ENCODE results near the gene RAB40B.

DNA sequence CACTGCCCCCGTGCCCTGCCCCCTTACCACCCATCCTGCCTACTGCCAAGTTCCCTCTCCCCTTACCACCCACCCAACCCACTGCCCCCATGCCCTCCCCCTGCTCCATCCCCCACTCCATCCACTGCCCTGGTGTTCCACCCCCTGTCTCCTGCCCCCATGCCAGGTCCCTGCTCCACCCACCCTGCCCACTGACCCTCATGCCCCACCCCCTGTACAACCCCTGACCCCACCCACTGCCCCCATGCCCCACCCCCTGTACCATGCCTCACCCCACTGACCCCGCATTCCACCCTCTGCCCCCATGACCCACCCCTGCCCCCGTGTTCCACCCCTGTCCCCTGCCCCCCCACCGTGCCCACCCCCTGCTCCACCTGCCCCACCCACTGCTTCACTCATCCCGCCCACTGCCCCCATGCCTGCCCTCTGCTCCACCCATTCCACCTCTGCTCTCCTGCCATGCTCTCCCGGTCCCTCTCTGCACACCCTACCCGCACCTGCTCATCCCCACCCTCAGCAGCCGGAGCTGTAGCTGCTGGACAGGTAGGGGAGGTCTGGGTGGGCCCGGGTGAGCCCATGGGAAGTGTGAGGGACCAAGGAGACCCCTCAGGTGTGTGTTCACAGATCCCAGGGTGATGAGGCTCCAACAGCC lies 10.7 kb upstream of the RAB40B start:
- TF ChIP-seq, protein P1, sequence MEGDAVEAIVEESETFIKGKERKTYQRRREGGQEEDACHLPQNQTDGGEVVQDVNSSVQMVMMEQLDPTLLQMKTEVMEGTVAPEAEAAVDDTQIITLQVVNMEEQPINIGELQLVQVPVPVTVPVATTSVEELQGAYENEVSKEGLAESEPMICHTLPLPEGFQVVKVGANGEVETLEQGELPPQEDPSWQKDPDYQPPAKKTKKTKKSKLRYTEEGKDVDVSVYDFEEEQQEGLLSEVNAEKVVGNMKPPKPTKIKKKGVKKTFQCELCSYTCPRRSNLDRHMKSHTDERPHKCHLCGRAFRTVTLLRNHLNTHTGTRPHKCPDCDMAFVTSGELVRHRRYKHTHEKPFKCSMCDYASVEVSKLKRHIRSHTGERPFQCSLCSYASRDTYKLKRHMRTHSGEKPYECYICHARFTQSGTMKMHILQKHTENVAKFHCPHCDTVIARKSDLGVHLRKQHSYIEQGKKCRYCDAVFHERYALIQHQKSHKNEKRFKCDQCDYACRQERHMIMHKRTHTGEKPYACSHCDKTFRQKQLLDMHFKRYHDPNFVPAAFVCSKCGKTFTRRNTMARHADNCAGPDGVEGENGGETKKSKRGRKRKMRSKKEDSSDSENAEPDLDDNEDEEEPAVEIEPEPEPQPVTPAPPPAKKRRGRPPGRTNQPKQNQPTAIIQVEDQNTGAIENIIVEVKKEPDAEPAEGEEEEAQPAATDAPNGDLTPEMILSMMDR (IDR thresholded peaks at IDR 0.05): no peak
- no peak for TF ChIP-seq POLR2AphosphoS5 (IDR thresholded peaks at IDR 0.05; ENCODE audit: insufficient read depth in 1 of 2, low read depth in 1 of 2)
- TF ChIP-seq POLR2A (IDR thresholded peaks at IDR 0.05): no peak

Measured in vagina (tissue), 2 donors.